RCC 7860 (cell line): ENCODE measurements around the gene GMEB1.
"Not testable (repeated sequence)": the region's sequence is repeated elsewhere in the genome, so short reads cannot be mapped to it uniquely, and the experiment has no call there.

ENCODE experiments used
- DNase-seq: peaks from one replicate; pipeline ENCODE4 v3.0.0-alpha.2; 2015; ENCODE audit warnings: low spot score
- FAIRE-seq: peaks from 2 replicates; lab custom pipeline; 2012; peaks lifted over from hg19 to GRCh38; lab: Jason Lieb, UNC

GMEB1 gene

DNA sequence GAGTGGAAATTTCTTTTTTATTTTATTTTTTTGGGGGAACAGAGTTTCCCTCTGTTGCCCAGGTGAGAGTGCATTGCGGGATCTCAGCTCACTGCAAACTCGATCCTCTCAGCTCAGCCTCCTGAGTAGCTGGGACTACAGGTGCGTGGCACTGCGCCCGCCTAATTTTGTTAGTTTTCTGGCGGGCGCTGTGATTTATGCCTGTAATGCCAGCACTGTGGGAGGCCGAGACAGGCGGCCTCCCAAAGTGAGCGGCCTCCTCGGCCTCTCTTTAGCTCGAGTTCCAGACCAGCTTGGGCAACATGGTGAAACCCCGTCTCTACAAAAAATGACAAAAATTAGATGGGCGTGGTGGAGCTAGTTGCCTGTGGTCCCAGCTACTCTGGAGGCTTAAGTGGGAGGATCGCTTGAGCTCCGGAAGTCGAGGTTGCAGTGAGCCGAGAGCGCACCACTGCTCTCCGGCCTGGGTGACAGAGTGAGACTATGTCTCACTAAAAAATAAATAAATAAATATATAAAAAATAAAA is 2.7 kb downstream of the GMEB1 start:
- no peak for DNase-seq
- FAIRE-seq: no peak

DNA sequence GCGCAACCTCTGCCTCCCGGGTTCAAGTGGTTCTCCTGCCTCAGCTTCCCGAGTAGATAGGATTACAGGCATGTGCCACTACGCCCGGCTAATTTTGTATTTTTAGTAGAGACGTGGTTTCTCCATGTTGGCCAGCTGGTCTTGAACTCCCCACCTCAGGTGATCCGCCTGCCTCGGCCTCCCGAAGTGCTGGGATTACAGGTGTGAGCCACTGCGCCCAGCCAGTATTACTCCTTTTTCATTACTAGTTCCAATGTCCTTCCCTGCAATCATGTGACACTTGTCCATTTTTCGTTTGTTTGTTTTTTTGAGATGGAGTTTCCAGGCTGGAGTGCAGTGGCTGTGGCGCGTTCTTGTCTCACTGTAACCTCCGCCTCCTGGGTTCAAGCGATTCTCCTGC is 4.4 kb downstream of the GMEB1 start:
- FAIRE-seq, DNase-seq: not testable (repeated sequence)

DNA sequence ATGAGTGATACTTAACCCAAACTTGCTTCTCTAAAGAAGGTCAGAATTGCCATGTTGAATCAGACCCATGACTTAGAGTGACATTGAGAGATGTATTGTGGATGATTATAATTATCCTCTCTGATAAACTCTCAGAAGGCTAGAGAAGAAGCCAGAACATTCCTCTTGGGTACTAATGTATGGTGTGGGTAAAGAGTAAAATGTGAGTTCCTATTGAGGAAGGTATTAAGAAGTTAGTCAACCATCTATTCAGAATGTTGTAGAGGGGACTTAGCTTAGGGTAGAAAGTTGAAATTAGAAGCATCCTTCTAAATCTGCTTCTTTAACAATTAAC is 7.3 kb downstream of the GMEB1 start:
- no peak for FAIRE-seq
- DNase-seq: no peak

DNA sequence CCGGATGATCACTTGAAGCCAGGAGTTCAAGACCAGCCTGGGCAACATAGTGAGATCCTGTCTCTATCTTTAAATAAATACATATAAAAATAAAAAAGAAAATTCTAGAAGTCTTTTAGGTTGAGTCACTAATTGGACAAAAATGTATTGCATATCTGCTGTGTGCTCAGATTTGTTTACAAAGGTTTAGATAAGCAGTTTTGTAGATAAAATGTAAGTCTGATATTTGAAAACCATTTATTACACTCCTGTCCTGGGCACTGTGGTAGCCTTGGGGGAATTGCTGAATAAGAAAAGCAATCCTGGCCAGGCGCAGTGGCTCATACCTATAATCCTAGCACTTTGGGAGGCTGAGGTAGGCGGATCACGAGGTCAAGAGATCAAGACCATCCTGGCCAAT is 11.6 kb downstream of the GMEB1 start:
- DNase-seq (no peak), FAIRE-seq (no peak)

DNA sequence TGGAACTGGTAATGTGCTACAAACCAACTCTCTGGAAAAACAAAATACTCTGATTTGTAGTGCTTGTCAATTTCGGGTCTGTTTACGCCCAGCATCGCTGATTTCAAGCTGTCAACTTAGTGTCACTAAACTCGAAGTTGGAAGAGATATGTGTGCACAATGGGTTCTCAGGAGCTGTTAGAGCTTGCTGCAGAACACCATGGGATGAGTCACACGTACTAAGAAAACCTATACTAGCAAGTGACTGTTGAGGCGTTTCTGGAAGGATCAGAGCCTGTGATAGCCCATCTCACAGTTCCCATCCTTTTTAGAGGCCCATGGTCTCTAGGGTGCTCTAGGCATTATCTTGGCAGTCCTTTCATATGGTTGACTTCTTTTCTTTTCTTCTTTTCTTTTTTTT is 14.3 kb downstream of the GMEB1 start:
- DNase-seq: no peak
- no peak for FAIRE-seq

DNA sequence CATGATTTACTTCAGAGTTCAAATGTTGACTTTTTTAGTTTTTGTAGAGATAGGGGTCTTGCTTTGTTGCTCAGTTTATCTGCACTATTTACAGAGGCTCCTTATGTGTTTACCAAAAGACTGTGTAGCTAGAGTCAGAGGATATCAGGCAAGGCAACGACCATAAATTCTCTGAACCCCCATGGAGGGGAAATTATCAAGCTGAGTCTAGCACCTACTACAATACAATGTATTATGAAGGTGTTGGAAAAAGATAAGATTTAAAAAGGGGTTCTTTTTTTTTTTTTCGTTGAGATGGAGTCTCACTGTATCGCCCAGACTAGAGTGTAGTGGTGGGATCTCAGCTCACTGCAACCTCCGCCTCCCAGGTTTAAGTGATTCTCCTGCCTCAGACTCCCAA is 16.4 kb downstream of the GMEB1 start:
- FAIRE-seq (no peak), DNase-seq (no peak)

DNA sequence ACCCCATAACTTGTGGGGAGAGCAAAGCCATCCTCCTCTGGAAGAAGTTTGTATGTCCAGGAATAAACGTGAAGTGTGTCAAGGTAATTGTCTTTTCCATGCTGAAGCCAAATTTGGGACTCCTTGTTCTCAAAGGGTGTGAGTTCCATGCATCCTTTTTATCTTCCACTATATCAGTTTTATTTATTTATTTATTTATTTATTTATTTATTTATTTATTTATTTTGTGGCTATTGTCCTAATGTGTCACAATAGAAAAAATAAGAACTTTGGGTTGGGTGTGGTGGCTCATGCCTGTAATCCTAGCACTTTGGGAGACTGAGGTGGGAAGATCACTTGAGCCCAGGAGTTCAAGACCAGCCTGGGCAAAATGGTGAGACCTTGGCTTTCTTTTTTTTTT is 23.0 kb downstream of the GMEB1 start:
- not testable (repeated sequence) for FAIRE-seq

DNA sequence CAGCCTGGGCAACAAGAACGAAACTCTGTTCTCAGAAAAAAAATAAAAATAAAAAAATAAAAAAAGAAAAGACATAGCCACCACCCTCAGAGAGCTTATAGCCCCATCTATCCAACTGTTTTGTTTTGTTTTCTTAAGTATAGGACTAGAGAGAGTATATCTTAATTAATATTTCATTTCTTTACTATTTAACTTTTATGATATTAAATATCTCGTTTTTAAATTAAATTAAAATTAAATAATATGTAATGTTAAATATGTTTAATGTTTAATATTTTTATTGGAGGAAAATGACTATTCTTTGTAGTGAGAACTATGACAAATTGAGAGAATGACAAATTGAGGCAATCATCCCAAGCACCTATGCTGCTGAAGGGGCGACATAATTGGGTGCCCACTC is 35.0 kb downstream of the GMEB1 start:
- DNase-seq (no peak), FAIRE-seq (peak; percentile 31)

More for the DNA sequence above, 23.0 kb downstream of the GMEB1 start:
- not testable (repeated sequence) for DNase-seq

DNA sequence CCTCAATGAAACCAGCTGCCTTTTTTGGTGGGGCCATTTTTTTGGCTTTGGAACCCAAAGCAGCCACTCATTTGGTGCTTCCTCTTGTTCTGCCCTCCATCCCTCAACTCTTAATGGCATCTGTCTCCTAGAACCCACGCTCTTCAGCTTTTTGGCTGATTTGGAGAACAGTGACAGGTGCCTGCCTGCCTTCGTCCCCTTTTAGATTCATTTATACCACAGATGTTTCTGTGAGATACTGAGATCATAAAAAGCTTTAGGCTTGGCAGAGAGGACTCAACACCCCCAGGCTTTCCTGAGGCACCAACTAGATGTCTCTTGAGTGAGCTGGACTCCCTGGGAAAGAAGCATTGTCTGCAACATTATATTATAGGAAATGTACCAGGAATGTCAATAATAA is 47.8 kb downstream of the GMEB1 start:
- FAIRE-seq (no peak), DNase-seq (no peak)

DNA sequence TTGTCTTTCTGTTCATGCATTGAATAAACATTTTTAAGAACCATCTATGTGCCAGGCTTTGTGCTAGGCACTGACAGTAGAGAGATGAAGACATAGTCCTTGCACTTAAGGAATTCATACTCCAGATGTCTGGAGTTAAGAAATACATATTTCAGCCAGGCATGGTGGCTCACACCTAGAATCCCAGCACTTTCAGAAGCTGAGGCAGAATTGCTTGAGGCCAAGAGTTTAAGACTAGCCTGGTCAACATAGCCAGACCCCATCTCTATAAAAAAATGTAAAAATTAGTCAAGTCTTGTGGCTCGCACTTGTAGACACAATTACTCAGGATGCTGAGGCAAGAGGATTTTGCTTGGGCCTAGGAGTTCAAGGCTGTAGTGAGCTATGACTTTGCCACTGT is 49.6 kb downstream of the GMEB1 start:
- DNase-seq (no peak), FAIRE-seq (no peak)

DNA sequence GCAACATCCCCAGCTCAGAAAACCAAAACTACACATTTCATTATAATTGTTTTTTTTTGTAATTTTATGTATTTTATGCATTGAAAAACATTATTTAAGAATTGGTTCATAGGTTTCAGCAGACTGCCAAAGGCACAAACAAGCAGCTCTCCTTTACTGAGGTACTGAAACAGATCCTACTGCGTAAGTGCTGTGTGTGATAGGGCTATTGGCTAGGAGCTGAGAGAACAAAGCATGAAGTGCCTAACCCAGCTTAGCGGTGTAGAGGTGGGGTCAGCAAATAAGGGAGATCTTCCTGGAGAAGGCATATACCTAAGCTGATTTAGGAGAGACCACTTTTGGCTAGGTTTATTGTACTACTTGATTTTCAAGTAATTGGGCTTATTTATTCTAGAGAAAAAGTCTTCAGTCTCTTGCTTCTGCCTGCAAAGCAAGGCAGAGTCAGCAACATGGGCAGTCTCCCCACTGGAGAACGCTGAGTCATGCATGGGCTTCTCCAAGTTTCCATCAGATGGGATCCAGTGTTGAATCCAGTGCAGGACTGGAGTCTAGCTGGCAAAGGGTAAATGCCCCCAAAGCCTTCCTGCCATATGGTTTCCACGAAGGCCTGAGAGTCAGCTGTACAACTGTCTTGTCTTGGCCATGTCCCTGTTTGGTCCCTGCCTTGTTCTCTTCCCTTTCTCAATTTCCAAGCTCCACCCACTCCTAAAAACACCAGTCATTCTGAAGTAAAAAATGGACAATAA is 50.2 kb downstream of the GMEB1 start:
- FAIRE-seq: no peak
- no peak for DNase-seq

DNA sequence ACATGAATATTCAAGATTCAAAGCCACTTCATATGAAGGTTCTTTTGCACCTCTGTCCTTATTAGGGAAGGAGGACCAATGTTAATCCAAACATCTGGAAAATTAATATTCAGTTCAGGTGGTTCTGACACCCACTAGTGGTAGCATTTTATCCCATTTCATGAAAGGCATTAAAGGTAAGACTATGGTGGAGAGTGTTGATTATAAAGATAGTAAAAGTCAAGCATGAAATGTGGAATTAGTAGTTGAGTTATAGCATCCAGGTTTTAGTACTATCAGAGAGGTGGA is 50.7 kb downstream of the GMEB1 start:
- FAIRE-seq: no peak
- no peak for DNase-seq

DNA sequence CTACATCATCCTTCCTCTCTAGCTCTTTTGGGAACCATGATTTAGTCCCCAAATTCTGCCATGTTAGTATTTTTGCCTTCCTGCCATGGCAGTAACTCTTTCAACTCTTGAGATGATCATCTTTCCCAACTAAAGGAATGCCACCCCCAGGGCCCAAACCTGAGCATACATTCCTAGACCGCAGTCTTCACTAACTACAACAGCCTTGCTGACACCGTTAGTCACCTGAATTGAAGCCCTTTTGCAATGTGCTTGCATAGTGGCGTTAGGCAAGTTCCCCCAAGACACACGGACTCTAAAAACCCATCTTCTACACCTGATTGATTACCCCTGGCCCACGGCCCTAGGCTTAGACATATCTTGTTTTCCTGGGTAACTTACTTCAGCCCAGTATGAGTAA is 51.8 kb downstream of the GMEB1 start:
- FAIRE-seq (no peak), DNase-seq (no peak)

DNA sequence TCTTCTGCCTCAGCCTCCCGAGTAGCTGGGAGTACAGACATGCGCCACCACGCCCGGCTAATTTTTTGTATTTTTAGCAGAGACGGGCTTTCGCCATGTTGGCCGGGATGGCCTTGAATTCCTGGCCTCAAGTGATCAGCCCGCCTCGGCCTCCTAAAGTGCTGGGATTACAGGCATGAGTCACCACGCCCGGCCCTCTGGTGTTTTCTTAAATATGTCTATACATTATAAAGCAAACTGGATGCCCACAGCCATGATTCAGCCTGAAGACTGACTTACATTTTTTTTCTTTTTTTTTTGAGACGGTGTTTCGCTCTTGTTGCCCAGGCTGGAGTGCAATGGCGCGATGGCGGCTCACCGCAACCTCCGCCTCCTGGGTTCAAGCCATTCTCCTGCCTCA is 53.3 kb downstream of the GMEB1 start:
- DNase-seq, FAIRE-seq: not testable (repeated sequence)

DNA sequence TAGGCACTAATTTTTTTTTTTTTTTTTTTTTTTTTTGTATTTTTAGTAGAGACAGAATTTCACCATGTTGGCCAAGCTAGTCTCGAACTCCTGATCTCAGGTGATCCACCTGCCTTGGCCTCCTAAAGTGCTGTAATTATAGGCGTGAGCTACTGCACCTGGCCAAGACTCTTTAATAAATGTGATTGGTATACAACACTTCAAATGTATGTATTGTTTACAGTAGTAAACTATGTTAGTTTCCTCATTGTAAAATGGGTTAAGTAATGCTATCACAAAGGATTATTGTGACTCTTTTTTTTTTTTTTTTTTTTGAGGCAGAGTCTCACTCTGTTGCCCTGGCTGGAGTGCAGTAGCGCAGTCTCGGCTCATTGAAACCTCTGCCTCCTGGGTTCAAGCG is 56.8 kb downstream of the GMEB1 start:
- DNase-seq, FAIRE-seq: not testable (repeated sequence)

DNA sequence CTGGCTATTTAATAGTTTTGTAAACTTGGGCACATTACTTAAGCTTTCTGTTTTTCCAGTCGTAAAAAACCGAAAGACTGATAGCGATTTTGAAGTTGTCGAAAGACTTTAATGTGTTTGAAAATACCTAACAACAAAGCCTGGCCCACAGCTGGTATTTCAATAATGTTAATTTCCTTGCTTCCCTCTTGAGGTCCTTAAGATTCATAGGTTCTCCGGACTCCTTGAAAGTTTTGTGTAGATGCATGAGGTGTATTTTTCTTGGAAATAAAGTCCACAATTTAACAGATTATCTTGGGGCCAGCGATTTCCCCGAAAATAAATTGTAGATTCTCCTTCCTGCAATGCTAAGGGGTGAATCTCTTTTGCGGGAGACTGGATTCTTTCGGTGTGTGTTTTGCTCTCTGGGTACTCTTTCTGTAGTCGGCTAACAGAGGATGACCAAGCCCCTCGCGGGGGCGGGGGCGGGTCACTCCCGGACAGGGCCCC is 67.4 kb downstream of the GMEB1 start:
- no peak for DNase-seq
- no peak for FAIRE-seq

DNA sequence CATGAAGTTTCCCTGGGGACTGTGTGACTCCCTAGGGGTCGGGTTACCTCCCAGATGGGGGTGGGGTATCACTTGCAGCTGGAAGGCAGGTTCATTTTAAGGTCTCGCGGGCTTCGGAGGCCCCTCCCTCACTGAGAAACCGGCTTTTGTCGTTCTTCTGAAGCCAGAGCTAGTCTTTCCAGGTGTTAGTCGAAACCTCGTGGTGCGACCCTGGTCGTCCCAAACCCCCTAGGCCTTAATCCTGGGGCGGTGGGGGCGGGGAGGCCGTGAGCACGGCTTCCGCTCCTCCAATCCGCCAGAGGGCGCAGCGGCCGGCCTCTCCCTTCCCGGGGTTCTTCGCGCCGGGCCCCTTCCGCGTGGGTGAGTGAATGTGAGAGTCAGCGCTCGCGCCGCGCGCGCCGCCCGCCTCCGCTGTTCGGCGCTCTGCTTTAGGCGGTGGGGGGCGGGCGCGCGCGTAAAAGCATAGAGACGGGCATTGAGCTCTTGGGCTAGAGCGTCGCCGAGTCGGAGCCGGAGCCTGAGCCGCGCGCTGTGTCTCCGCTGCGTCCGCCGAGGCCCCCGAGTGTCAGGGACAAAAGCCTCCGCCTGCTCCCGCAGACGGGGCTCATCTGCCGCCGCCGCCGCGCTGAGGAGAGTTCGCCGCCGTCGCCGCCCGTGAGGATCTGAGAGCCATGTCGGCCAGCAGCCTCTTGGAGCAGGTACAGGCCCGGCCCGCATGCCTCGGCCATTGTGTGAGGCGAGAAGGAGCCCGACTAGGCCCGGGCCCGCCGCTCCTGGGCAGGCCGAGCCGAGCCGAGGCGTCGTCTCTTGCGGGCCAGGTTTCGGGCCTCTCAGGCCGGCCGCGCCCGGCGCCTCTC is 68.1 kb downstream of the GMEB1 start, which contains the start of gene YTHDF2:
YTHDF2 (plus strand) TSS at position 491 of the 857 bp plus-strand sequence; CDS start at position 672, 181 bp downstream.
- peak; percentile 91 for DNase-seq
- peak; percentile 44 for FAIRE-seq

DNA sequence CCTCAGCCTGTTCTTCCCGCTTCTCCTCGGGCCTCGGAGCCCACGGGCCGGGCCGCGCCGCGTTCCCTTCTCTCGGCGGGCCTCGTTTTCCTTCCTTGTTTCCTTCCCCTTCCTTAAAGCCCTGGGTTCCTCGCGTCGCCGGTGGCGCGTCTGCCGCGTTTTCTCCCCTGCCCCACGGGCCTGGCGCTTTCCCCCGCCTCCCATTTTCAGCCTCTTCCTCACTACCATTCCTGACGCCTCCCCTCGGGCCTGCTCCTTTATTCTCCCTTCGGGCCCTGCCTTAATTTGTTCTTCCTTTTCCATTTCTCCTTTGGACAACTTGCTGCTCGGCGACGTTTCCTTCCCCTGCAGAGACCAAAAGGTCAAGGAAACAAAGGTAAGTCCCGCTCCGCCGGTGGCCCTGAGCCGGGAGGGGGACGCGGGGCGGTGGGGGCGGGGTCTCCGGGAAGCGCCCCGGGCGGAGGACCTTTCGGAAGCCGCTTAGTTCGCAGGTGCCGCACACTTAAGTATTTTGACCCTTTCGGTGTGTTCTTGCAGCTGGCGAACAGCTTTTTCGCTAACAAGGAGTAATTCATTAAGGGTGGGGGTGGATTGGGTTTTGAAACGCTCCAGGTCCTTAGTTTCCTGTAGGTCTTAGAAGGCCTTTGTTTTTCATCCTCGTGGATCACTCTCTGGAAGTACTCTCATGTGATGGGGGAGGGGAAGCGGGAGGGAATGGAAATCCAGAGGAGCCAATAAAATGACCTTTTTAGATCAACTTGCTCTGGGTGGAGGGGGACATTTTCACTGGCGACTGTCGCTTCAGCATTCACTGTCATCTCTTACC is 68.9 kb downstream of the GMEB1 start:
- FAIRE-seq: no peak
- DNase-seq: peak; percentile 43

DNA sequence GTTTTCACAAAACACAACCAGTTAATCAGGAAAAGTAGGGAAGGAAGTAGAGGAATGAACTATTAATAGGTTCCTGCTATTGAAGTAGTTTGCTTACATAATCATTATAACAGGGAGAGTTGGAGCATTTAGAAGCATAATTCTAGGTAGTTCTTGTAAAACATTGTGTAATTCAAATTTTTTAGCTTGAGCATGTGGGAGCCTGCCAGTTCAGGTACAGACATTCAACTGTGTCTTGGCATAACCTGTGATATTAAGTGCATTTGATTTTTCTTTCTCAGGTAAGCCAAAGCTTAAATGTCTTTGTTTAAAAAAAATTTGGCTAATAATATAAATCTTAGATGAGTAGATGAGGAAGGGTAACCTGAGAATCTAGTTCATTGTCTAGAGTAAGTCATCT is 71.5 kb downstream of the GMEB1 start:
- no peak for DNase-seq
- FAIRE-seq: no peak

DNA sequence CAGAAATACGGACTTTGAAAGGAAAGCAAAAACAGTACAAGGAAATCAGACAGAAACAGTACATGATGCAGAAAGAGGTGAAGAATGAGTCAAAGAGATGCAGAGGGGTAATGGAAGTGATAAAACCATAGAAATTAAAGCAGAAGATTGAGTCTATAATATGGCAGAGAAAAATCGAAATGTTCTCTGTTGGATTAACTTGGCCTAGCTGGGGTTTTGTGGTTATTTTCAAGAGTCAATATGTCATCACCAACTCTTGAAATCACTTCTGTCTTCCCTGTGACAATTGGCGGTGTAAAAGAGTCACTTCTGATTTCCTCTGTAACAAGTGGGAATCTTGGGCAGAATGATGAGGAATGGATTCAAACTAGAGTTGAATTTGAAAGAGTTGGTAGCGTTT is 75.6 kb downstream of the GMEB1 start:
- FAIRE-seq (no peak), DNase-seq (no peak)

DNA sequence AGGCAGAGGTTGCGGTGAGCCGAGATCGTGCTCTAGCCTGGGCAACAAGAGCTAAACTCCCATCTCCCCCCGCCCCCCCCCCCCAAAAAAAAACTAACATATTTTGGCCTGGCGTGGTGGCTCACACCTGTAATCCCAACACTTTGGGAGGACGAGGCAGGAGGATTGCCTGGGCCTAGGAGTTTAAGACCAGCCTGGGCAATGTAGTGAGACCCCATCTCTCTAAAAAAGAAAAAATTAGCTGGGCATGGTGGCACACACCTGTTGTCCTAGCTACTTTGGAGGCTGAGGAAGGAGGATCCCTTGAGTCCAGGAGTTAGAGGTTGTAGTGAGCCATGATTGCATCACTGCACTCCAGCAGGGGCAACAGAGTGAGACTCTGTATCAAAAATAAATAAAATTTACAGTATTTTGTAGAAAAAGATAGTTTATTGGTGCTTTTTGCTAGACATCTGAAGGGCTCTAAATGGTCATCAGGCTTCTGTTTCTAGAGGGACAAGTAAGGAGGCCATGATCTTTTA is 77.1 kb downstream of the GMEB1 start:
- no peak for DNase-seq
- FAIRE-seq: no peak
